ENCODE data around the gene SHF. TPM values are rescaled to one million over a fixed set of nuclear protein-coding genes. Genes with fewer than 3 reads are reported as not detected.
A peak's percentile ranks its signal among the peaks of the same experiment; 100 is the strongest.

Gene SHF
- total and polyA plus RNA-seq, 2 donors (not counting 1 experiment from before 2014, with no cell fraction given) = 1.6 to 15.4 TPM

DNA sequence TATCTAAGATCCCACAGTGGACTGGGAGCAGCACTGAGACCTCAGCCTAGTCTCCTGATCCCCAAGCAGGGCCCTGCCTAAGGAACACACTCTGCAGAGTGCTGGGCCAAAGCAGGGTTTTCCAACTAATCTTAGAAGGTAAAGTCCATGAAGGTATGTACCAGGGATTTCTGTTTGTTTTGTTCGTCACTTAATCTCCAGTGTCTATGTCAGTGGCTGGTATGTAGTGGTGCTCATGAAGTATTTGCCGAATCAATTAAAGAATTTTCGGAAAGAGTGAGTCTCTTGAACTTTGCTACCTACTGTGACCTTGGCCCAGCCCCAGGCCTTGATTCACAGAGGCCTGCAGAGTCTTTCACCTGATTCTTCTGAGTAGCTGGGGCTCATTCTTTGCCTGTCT, 56.3 kb downstream of the SHF start:
- no peak overlapping the region for H3K27ac ChIP-seq (ENCODE audit: low read length in 2 of 2)
- H2AFZ ChIP-seq (ENCODE audit: insufficient read depth, low read depth, low read length, poor library complexity, severe bottlenecking) = no peak overlapping the region
- H4K20me1 ChIP-seq (ENCODE audit: control insufficient read depth, insufficient read depth, low read length, poor library complexity, severe bottlenecking) = no peaks in the 10 kb centered on the region
- peaks cover 0 to 74% (median 42%) of the 10 kb centered on the region in 4 experiments for H3K27me3 ChIP-seq (replicated peaks in 1 of 4; ENCODE audit: control extremely low read depth in 1 of 4, control insufficient read depth in 3 of 4, insufficient read depth in 4 of 4, low read length in 3 of 4)
- intact Hi-C loops (cut with micrococcal nuclease) = no loop called here
- Mint-ChIP-seq H3K27me3 (peaks cover 69% of the 10 kb centered on the region), H3K4me1 (peaks cover 21% of the 10 kb centered on the region), H3K4me3 (no peak overlapping the region), H3K27ac (no peak overlapping the region), H3K9me3 (ENCODE audit: insufficient read depth) (no peaks in the 10 kb centered on the region)
- H3K4me3 ChIP-seq (ENCODE audit: control extremely low read depth in 1 of 5, extremely low read depth in 1 of 5, insufficient read depth in 1 of 5, low read depth in 2 of 5, low read length in 4 of 5) = no peak overlapping the region
- peaks cover 0 to 11% (median 0%) of the 10 kb centered on the region in 3 donors for H3K9me3 ChIP-seq (ENCODE audit: control extremely low read depth in 1 of 3, control insufficient read depth in 2 of 3, insufficient read depth in 1 of 3, low read length in 2 of 3)
- DNase-seq (no peak), ATAC-seq (ENCODE audit: low read depth) (no peak)
- H3K36me3 ChIP-seq (replicated peaks in 1 of 2; ENCODE audit: control extremely low read depth in 1 of 2, control insufficient read depth in 1 of 2, extremely low read depth in 1 of 2, insufficient read depth in 2 of 2, low read length in 1 of 2) = no peaks in the 10 kb centered on the region
- H3K9ac ChIP-seq (ENCODE audit: low read length) = no peak overlapping the region
- ChIA-PET CTCF (interaction anchor here (1.0 to 6.1 kb wide), 4 partner anchors 8 to 163 kb away, joined by 3 to 33 read pairs (median 4); no protein-coding TSS in a partner anchor), POLR2A (no interaction called here)
- TF ChIP-seq, protein P1, sequence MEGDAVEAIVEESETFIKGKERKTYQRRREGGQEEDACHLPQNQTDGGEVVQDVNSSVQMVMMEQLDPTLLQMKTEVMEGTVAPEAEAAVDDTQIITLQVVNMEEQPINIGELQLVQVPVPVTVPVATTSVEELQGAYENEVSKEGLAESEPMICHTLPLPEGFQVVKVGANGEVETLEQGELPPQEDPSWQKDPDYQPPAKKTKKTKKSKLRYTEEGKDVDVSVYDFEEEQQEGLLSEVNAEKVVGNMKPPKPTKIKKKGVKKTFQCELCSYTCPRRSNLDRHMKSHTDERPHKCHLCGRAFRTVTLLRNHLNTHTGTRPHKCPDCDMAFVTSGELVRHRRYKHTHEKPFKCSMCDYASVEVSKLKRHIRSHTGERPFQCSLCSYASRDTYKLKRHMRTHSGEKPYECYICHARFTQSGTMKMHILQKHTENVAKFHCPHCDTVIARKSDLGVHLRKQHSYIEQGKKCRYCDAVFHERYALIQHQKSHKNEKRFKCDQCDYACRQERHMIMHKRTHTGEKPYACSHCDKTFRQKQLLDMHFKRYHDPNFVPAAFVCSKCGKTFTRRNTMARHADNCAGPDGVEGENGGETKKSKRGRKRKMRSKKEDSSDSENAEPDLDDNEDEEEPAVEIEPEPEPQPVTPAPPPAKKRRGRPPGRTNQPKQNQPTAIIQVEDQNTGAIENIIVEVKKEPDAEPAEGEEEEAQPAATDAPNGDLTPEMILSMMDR (IDR thresholded peaks at IDR 0.05) = no peak
- no peak for TF ChIP-seq EZH2 (IDR thresholded peaks at IDR 0.05; ENCODE audit: borderline replicate concordance, insufficient read depth, low read depth, low read length, poor library complexity, severe bottlenecking)
- 100% methylated on average over 2 of the region's 3 CpGs for WGBS (ENCODE audit: insufficient coverage)
- H3K4me1 ChIP-seq (ENCODE audit: control insufficient read depth in 2 of 2, insufficient read depth in 2 of 2, low read length in 2 of 2) = peaks cover 27 to 36% of the 10 kb centered on the region in 2 donors
- no peaks in the 10 kb centered on the region for H3K79me2 ChIP-seq (ENCODE audit: control insufficient read depth, insufficient read depth, low read length)
- no peak overlapping the region for H3K4me2 ChIP-seq (replicated peaks; ENCODE audit: low read depth, low read length, poor library complexity, severe bottlenecking)

DNA sequence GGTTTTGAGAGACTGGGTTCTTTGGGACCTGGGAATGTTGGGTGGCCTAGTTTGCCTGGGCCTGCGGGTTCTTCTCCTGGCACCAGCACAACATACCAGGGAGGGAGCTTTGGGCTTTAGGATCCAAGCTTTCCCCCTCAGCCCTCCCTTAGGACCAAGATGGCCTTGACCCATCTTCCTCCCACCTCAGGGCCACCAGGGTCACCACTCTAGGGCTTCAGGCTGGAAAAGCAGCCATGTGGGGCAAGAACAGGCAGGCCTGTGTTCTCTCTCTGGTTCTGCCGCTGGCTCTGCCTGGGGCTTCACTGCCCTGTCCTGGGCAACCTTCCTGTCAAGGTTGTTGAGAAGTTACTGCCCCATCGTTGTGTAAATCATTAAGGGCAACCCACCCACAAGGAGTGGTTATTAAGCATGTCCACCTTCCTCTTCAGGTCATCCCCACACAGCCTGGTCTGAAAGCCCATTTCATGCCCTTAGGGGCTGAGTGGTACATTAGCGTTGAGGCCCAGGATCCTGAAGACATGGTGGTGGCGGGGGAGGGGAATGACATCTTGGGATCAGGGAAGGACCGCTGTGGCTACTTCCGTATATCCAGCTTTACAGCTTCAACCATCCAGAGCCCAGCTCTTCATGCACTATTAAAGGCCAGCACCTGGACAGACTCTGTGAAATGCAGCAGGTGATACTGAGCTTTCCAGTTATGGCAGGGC, 57.3 kb downstream of the SHF start:
- H3K27ac ChIP-seq (ENCODE audit: low read length in 2 of 2) = no peak overlapping the region
- H4K20me1 ChIP-seq (ENCODE audit: control insufficient read depth, insufficient read depth, low read length, poor library complexity, severe bottlenecking) = no peaks in the 10 kb centered on the region
- no peaks in the 10 kb centered on the region for H3K36me3 ChIP-seq (replicated peaks in 1 of 2; ENCODE audit: control extremely low read depth in 1 of 2, control insufficient read depth in 1 of 2, extremely low read depth in 1 of 2, insufficient read depth in 2 of 2, low read length in 1 of 2)
- H3K27me3 Mint-ChIP-seq = peaks cover 73% of the 10 kb centered on the region
- H3K4me3 Mint-ChIP-seq = peak overlapping the region; percentile 77
- no peak overlapping the region for H3K4me3 ChIP-seq (ENCODE audit: control extremely low read depth in 1 of 5, extremely low read depth in 1 of 5, insufficient read depth in 1 of 5, low read depth in 2 of 5, low read length in 4 of 5)
- H3K4me2 ChIP-seq (replicated peaks; ENCODE audit: low read depth, low read length, poor library complexity, severe bottlenecking) = peak overlapping the region; percentile 71
- CTCF ChIA-PET = interaction anchor here (0.6 to 6.1 kb wide), 3 partner anchors 9 to 321 kb away, joined by 4 to 33 read pairs (median 5); no protein-coding TSS in a partner anchor
- no peaks in the 10 kb centered on the region for H3K79me2 ChIP-seq (ENCODE audit: control insufficient read depth, insufficient read depth, low read length)
- H3K27ac Mint-ChIP-seq = no peak overlapping the region
- H3K9me3 ChIP-seq (ENCODE audit: control extremely low read depth in 1 of 3, control insufficient read depth in 2 of 3, insufficient read depth in 1 of 3, low read length in 2 of 3) = peaks cover 0 to 11% (median 0%) of the 10 kb centered on the region in 3 donors
- no peaks in the 10 kb centered on the region for H3K9me3 Mint-ChIP-seq (ENCODE audit: insufficient read depth)
- intact Hi-C loops (cut with micrococcal nuclease) = no loop called here
- no peak for DNase-seq
- ATAC-seq (ENCODE audit: low read depth) = no peak
- POLR2A ChIA-PET = interaction anchor here (0.6 kb wide), 1 partner anchor 146 kb away, joined by 5 read pairs; no protein-coding TSS in a partner anchor
- no peak overlapping the region for H2AFZ ChIP-seq (ENCODE audit: insufficient read depth, low read depth, low read length, poor library complexity, severe bottlenecking)
- peaks cover 16% of the 10 kb centered on the region for H3K4me1 Mint-ChIP-seq
- no peak overlapping the region for H3K9ac ChIP-seq (ENCODE audit: low read length)
- WGBS (ENCODE audit: insufficient coverage) = 100% methylated on average over 2 of the region's 7 CpGs
- H3K27me3 ChIP-seq (replicated peaks in 1 of 4; ENCODE audit: control extremely low read depth in 1 of 4, control insufficient read depth in 3 of 4, insufficient read depth in 4 of 4, low read length in 3 of 4) = peaks cover 0 to 69% (median 38%) of the 10 kb centered on the region in 4 experiments
- peaks cover 20 to 31% of the 10 kb centered on the region in 2 donors for H3K4me1 ChIP-seq (ENCODE audit: control insufficient read depth in 2 of 2, insufficient read depth in 2 of 2, low read length in 2 of 2)
- TF ChIP-seq, protein P1 (IDR thresholded peaks at IDR 0.05) = no peak
- TF ChIP-seq EZH2 (IDR thresholded peaks at IDR 0.05; ENCODE audit: borderline replicate concordance, insufficient read depth, low read depth, low read length, poor library complexity, severe bottlenecking) = no peak

Measured in B cell (primary cell).